Measurements from ENCODE around the gene IL1RL1.

Gene IL1RL1

DNA sequence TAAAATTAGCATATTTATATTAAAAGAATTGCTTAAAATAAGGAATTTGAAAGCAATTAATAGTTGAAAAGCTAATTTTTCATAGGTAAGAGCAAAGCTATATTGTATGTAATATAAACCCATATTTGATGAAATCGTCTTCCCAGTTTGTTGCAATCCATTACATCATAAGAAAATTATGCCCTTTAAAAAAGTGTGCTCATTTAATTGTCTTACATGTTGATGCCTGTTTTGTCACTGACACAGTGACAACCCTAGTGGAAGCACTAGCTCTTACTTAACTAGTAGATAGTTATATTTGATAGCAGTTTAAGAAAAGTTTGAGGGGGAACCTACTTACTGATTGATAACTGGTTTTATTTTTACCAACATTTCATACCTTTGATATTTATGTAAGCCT is 81.6 kb downstream of the IL1RL1 start:
- Mint-ChIP-seq H3K9me3 (ENCODE audit: low read depth) (no peaks in the 10 kb centered on the region), H3K4me3 (no peak overlapping the region), H3K27ac (no peak overlapping the region), H3K4me1 (ENCODE audit: low read depth) (peaks cover 23% of the 10 kb centered on the region), H3K27me3 (no peaks in the 10 kb centered on the region), H3K36me3 (peaks cover 7% of the 10 kb centered on the region)

DNA sequence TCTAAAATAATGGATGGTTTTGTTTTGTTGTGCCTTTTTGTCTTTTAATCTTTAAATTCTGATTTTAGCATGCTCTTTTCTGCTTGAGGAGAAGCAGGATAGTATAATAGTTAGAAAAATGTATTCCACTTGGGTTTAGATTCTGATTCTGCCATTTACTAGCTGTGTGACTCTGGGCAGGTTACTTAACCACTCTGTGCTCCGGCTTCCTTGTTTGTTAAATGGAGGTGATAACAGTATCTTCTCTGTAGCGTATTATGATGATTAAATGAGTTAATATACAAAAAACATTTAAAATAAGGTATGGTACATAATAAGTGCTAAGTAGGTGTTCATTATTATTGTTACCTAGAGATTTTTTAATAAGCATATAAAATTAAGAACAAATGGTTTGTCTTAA is 84.6 kb downstream of the IL1RL1 start:
- H3K27me3 Mint-ChIP-seq, result no peaks in the 10 kb centered on the region

DNA sequence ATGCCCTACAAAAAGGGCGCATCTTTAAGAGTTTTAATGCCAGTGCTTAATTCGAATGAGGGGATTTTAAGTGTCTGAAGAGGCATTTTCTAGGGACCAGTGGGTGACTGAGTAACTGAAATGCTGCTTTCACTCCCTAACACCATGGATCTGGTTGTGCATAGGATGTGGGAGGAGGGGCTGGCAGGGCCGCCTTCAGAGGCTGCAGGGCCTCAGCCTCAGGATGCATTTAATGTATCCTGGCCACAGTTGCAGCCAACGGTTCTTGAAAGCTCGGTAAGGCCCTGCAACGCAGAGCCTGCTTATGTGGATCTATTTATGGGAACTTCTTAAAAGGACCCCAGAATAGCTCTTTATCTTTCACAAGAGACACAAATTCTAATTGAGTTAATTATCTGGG is 85.8 kb downstream of the IL1RL1 start:
- H3K27me3 Mint-ChIP-seq, result no peaks in the 10 kb centered on the region
- peaks cover 19% of the 10 kb centered on the region for H3K4me1 Mint-ChIP-seq (ENCODE audit: low read depth)
- no peak overlapping the region for H3K4me3 Mint-ChIP-seq
- H3K9me3 Mint-ChIP-seq (ENCODE audit: low read depth), result no peaks in the 10 kb centered on the region
- peaks cover 4% of the 10 kb centered on the region for H3K36me3 Mint-ChIP-seq
- H3K27ac Mint-ChIP-seq, result no peak overlapping the region

More for the DNA sequence above, 84.6 kb downstream of the IL1RL1 start:
- Mint-ChIP-seq H3K9me3 (ENCODE audit: low read depth) (no peaks in the 10 kb centered on the region), H3K4me1 (ENCODE audit: low read depth) (peaks cover 22% of the 10 kb centered on the region), H3K27ac (no peak overlapping the region), H3K36me3 (peaks cover 4% of the 10 kb centered on the region), H3K4me3 (no peak overlapping the region)

DNA sequence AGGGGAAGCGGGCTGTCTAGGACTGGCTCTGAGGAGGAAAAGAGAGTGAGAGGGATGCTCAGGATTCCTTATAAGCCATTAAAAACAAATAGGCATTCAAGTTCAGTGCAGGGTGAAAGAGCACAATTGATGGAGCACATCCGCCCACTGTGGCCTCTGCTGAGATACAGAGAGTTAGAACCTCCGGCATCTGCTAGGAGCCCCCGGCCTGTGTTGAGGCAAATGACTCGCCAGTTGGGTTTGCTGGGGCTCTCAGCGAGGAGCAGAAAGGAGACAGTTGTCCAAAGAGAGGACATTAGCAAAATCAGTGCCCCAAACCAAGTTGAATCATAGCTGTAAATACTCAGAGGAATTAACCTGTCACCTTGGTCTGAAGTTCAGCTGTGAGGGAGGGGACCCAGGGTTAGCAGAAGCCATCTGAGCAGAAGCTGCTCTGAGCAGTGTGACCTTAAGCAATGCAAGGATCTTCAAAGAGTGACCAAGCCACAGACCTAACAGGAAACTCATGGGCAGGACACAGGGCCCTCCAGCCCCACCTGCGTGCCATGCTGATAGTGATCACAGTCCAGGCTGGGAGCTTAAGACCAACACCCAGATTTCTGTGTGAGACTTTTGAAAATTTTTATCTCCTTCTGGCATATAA is 88.3 kb downstream of the IL1RL1 start:
- H3K27ac Mint-ChIP-seq, result no peak overlapping the region
- H3K27me3 Mint-ChIP-seq, result no peaks in the 10 kb centered on the region
- H3K4me1 Mint-ChIP-seq (ENCODE audit: low read depth), result peaks cover 17% of the 10 kb centered on the region
- H3K9me3 Mint-ChIP-seq (ENCODE audit: low read depth), result no peaks in the 10 kb centered on the region
- no peaks in the 10 kb centered on the region for H3K36me3 Mint-ChIP-seq
- H3K4me3 Mint-ChIP-seq, result no peak overlapping the region

DNA sequence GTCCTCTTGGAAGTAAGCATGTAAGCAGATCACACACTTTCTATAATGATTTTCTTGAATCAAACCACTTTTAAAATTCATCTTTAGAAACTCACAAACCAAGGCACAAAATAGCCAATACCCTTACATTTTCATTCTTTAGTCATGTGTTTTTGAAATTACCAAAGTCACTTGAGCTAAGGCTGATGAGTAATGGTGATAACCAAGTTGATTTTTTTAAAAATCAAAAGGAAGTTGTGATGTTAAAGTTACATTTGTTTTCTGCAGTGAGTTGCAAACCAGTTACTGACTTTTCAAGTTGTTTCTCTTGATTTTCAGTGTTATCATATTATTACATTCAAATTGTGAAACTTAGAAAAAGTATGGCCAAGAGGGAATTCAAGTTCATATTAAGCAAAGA is 90.1 kb downstream of the IL1RL1 start:
- no peaks in the 10 kb centered on the region for H3K27me3 Mint-ChIP-seq
- no peak overlapping the region for H3K27ac Mint-ChIP-seq
- H3K4me1 Mint-ChIP-seq (ENCODE audit: low read depth), result peaks cover 17% of the 10 kb centered on the region
- no peak overlapping the region for H3K4me3 Mint-ChIP-seq
- no peaks in the 10 kb centered on the region for H3K36me3 Mint-ChIP-seq
- no peaks in the 10 kb centered on the region for H3K9me3 Mint-ChIP-seq (ENCODE audit: low read depth)
